ENCODE measurements around the gene HS3ST1. TPM values are rescaled to one million over a fixed set of nuclear protein-coding genes. Genes with fewer than 3 reads are reported as not detected.

HS3ST1 gene
- total RNA-seq, 1 donor from 2014 or later: not detected

GRCh38 chr4:11408233-11408967 lies 20.3 kb downstream of the HS3ST1 start:
- TF ChIP-seq EZH2phosphoT487 (IDR thresholded peaks at IDR 0.05) (no peak), EZH2 (IDR thresholded peaks at IDR 0.05) (no peak)
- TF ChIP-seq, protein P1, sequence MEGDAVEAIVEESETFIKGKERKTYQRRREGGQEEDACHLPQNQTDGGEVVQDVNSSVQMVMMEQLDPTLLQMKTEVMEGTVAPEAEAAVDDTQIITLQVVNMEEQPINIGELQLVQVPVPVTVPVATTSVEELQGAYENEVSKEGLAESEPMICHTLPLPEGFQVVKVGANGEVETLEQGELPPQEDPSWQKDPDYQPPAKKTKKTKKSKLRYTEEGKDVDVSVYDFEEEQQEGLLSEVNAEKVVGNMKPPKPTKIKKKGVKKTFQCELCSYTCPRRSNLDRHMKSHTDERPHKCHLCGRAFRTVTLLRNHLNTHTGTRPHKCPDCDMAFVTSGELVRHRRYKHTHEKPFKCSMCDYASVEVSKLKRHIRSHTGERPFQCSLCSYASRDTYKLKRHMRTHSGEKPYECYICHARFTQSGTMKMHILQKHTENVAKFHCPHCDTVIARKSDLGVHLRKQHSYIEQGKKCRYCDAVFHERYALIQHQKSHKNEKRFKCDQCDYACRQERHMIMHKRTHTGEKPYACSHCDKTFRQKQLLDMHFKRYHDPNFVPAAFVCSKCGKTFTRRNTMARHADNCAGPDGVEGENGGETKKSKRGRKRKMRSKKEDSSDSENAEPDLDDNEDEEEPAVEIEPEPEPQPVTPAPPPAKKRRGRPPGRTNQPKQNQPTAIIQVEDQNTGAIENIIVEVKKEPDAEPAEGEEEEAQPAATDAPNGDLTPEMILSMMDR (IDR thresholded peaks at IDR 0.05): no peak
- Histone ChIP-seq H3K9ac (no peak overlapping the region), H3K4me3 (no peak overlapping the region)

GRCh38 chr4:11407551-11407950 lies 21.1 kb downstream of the HS3ST1 start:
- Mint-ChIP-seq H3K36me3 (peaks cover 2% of the 10 kb centered on the region), H3K27ac (peak overlapping the region; percentile 4), H3K27me3 (ENCODE audit: insufficient read depth, low read depth) (peaks cover 2% of the 10 kb centered on the region), H3K4me3 (no peak overlapping the region), H3K9me3 (no peaks in the 10 kb centered on the region), H3K4me1 (peaks cover 32% of the 10 kb centered on the region)
- Histone ChIP-seq H3K4me1 (no peaks in the 10 kb centered on the region), H3K36me3 (no peaks in the 10 kb centered on the region), H3K4me3 (no peak overlapping the region), H3K9ac (no peak overlapping the region), H4K20me1 (ENCODE audit: low read depth) (no peaks in the 10 kb centered on the region), H3F3A (ENCODE audit: low read depth) (no peaks in the 10 kb centered on the region), H3K9me3 (ENCODE audit: low read depth) (no peaks in the 10 kb centered on the region), H3K27me3 (no peaks in the 10 kb centered on the region), H2AFZ (replicated peaks) (no peak overlapping the region), H3K27ac (no peak overlapping the region), H3K4me2 (no peak overlapping the region), H3K79me2 (ENCODE audit: low read depth) (no peaks in the 10 kb centered on the region)
- TF ChIP-seq EZH2 (IDR thresholded peaks at IDR 0.05) (no peak), EZH2phosphoT487 (IDR thresholded peaks at IDR 0.05) (no peak)
- TF ChIP-seq, protein P1 (IDR thresholded peaks at IDR 0.05): no peak
- DNase-seq (ENCODE audit: low spot score): no peak

More at GRCh38 chr4:11408233-11408967, 20.3 kb downstream of the HS3ST1 start:
- Histone ChIP-seq H3K27ac (no peak overlapping the region), H3K4me2 (no peak overlapping the region), H3K27me3 (no peaks in the 10 kb centered on the region), H3F3A (ENCODE audit: low read depth) (no peaks in the 10 kb centered on the region), H4K20me1 (ENCODE audit: low read depth) (no peaks in the 10 kb centered on the region), H3K4me1 (no peaks in the 10 kb centered on the region), H2AFZ (replicated peaks) (no peak overlapping the region), H3K9me3 (ENCODE audit: low read depth) (no peaks in the 10 kb centered on the region), H3K36me3 (no peaks in the 10 kb centered on the region), H3K79me2 (ENCODE audit: low read depth) (no peaks in the 10 kb centered on the region)
- no peaks in the 10 kb centered on the region for H3K9me3 Mint-ChIP-seq
- H3K27ac Mint-ChIP-seq: peak overlapping the region; percentile 21
- H3K27me3 Mint-ChIP-seq (ENCODE audit: insufficient read depth, low read depth): peaks cover 2% of the 10 kb centered on the region
- no peak overlapping the region for H3K4me3 Mint-ChIP-seq
- peaks cover 32% of the 10 kb centered on the region for H3K4me1 Mint-ChIP-seq
- no peak for DNase-seq (ENCODE audit: low spot score)
- H3K36me3 Mint-ChIP-seq: peaks cover 2% of the 10 kb centered on the region

- H3K4me1 ChIP-seq: no peaks in the 10 kb centered on the region
- H3F3A ChIP-seq (ENCODE audit: low read depth): no peaks in the 10 kb centered on the region
- Mint-ChIP-seq H3K27ac (no peak overlapping the region), H3K27me3 (ENCODE audit: insufficient read depth, low read depth) (no peaks in the 10 kb centered on the region), H3K9me3 (peaks cover 4% of the 10 kb centered on the region), H3K4me1 (peaks cover 32% of the 10 kb centered on the region), H3K36me3 (peaks cover 5% of the 10 kb centered on the region), H3K4me3 (no peak overlapping the region)
- no peaks in the 10 kb centered on the region for H3K36me3 ChIP-seq
- H3K9me3 ChIP-seq (ENCODE audit: low read depth): no peaks in the 10 kb centered on the region
- no peak overlapping the region for H3K27ac ChIP-seq
- H3K9ac ChIP-seq: no peak overlapping the region
- H3K4me2 ChIP-seq: no peak overlapping the region
- H3K79me2 ChIP-seq (ENCODE audit: low read depth): no peaks in the 10 kb centered on the region
- DNase-seq (ENCODE audit: low spot score): no peak
- no peak overlapping the region for H2AFZ ChIP-seq (replicated peaks)
- TF ChIP-seq, protein P1 (IDR thresholded peaks at IDR 0.05): no peak
- TF ChIP-seq EZH2 (IDR thresholded peaks at IDR 0.05): no peak
- no peak for TF ChIP-seq EZH2phosphoT487 (IDR thresholded peaks at IDR 0.05)
- H3K27me3 ChIP-seq: no peaks in the 10 kb centered on the region
- no peaks in the 10 kb centered on the region for H4K20me1 ChIP-seq (ENCODE audit: low read depth)
- H3K4me3 ChIP-seq: no peak overlapping the region
Observed at GRCh38 chr4:11404431-11404830, 24.3 kb downstream of the HS3ST1 start.
